Measurements from ENCODE around the gene MET. TPM values are rescaled to one million over a fixed set of nuclear protein-coding genes. Genes with fewer than 3 reads are reported as not detected.
A peak's percentile ranks its signal among the peaks of the same experiment; 100 is the strongest.
"Not testable (repeated sequence)": the region's sequence is repeated elsewhere in the genome, so short reads cannot be mapped to it uniquely, and the experiment has no call there.

The MET gene
- total RNA-seq, 1 experiment from 2014 or later, result 62.1 TPM

DNA sequence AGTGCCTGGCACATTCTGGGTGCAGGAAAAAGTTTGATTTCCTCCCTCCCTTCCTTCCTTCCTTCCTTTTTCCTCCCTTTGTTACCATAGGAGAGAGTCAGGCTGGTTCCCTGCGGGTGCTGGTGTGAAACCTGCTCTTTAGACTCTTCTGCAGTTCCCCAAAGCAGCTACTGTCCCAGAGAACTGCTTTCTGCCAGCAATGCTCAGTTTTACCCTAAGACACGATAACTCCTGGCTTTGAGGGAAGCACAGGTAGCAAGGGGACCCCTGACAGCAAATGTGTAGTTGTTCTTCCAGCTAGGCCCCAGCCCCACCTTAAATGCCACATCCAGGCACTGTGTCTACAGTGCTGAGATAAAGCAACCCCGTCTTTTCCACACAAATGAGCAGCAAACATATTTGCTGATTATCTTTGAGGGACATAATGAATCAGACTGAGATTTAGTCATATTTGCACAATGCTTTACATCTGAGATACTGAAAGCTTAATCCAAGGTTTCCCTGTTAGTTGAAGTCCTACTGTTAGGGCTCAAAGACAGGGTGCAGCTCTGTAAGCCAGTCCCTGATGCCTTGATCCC lies 55.5 kb downstream of the MET start:
- DNase-seq (ENCODE audit: low read depth), result no peak

DNA sequence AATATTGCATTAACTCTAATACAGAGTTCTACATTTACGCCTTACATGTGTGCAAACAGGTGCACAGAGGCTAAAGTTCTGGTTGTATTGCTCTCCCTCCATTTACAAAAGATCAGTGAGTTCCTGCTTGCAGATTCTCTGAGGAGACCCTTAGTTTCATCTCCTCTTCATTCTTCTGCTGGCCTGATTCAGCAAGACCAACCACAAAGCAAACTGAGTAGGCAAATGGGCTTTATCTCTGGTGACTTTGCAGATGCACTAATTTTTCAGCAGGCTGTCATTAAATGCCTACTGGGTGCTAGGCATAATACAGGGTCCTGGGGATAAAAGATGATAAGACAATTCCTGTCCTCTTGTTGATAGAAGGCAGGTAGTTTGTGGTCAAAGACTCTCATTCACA lies 56.4 kb downstream of the MET start:
- no peak for DNase-seq (ENCODE audit: low read depth)

DNA sequence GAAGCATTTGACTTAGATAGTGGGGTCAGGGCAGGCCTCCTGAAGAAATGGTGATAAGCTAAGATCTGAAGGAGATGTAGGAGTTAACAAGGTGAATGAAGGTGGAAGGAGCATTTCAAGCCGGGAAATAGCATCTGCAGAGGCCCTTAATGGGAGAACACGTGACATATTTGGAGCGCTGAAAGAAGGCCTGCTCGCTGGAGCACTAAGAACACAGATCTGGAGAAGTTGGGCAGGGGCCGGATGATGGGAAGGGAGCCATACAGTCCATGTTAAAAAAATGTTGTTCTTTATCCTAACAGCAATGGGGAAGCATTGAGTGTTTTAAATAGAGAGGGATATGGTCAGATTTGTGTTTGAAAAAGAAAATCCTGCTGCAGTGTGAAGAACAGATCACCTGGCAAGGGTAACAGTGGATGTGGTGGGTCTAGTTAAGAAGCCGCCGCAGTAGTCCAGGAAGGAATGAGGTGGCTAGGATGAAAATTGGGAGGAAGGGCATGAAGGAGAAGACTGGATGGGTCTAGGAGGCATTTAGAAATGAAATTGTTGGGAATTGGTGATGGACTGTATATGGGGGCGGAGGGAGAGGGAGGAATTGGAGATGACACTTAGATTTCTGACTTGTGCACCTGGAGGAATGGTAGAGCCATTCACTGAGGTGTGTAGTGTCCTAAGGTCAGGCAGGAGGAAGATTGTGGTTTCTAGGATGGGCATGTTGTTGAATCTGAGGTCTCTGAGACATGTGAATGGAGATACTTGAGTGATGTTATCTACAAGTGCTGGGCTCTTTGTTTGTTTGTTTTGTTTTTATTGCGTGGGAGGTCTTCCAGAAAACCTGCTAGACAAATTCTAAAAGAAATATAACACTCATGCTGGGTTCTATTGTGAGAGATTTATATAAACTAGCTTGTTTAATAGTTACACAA lies 58.4 kb downstream of the MET start:
- no peak for DNase-seq (ENCODE audit: low read depth)

DNA sequence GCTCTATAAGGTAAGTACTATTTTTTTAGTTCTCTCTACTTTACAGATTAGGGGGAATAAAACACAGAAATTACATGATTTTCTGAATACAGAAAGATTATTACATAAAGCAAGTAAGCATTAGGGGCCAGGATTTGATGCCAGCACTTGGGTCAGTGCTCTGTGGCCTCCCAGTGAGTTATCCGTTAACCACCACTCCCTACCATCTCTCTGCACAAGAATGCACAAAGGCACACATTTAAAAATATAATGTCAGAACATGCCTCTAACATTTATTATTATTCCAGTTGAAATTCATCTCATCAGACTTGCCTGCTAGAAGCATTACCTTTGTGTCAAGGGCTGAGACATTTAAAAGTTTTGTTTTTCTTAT lies 59.0 kb downstream of the MET start:
- DNase-seq (ENCODE audit: low read depth), result no peak

DNA sequence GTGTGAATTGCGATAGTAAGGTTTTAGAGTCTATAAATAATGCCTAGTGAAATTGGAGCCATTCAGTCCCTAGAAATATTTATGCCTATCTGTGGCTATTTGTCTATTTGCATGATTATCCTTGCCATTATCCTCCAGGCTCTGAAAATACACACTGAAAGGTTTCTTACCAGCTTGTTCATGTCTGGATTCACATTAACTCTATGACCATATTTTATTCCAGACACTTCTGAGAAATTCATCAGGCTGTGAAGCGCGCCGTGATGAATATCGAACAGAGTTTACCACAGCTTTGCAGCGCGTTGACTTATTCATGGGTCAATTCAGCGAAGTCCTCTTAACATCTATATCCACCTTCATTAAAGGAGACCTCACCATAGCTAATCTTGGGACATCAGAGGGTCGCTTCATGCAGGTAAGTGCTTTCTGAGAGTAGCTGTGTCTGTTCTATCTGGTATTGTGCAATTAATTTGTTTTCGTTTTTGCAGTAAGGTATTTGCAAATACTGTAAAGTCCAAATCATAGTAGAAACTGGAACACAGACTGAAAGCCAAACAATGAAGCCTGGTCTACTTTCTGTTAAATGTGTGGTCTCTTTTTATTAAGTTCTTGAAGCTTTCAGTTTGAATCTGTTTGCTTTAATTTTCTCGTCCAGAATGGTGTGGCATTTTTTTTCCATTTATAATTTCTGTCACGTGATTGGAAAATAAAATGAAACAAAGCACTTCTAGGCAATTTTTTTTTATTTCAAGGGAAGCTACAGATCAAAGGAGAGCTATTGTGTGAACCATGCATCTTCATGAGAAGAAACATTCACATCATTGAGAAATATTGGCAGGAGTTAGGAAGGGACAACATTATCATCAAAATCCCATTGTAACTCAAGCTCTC lies 59.7 kb downstream of the MET start:
- DNase-seq (ENCODE audit: low read depth), result no peak

DNA sequence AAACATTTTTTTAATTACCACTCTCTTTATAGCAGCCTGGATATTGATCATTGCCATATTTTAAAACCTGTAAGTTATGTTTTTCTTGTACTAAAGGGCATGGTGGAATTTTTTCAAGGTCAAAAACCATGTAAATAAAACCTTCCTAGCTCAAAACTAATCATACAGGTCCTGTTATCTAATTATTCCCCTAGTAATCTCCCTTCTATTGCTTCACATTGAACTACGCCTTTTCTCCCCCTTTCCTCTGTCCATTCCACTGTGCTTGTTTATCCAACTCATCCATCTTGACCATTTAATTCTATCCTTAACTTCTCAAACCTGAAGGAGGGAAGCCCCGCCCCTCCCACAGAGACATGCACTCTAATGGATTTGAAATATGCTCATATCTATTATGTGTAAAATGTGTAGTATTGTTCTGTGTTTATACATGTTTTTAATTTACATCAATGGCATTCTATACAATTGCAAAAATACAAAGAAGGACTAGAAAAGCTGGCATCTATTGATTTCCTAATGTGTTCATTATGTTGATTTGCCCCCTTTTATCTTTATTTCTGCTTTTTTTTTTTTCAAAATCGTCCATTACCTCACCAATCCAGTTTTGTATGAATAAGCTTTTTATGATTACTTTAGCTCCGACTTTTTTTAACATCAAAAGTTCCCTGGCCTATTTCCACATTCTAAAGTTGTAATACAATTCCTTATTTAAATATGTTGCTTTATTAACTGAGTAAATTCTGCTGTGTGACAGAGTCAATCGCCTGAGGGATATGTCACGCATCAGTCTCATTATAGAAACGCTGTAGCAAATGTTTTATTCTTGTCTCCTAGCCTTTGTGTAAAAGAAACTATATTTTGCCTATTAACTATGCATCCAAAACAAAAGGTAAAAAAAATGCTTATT lies 61.0 kb downstream of the MET start:
- DNase-seq (ENCODE audit: low read depth), result no peak

DNA sequence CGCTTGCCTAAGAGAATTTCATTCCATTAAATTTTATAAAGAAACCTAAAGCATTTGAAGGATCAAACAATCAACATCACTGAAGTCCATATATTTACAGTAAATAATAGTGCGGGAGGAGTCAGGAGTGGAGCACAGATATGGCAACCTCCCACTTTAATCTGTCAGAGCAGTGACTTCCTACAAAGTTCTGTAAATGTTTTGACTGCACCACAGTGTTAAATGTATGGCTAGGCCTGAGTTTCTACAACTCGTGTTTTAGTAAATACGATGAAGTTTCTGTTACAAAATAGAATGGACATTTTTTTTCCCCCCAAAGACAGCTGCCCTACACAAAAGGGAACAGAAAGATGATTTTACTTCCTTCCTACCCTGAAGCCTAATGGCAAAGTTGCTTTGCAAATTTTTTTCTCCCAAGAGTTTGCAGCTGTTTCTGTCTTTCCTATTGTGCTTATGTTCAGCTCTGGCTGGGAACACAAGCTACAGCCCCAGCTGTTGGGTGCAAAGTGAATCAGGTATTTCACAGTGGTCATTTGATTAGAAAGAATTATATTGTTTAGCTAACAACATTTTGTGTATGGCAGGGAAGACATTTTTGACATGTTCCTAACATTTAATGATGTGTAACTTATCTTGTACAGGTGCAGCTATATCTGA lies 62.1 kb downstream of the MET start:
- no peak for DNase-seq (ENCODE audit: low read depth)

DNA sequence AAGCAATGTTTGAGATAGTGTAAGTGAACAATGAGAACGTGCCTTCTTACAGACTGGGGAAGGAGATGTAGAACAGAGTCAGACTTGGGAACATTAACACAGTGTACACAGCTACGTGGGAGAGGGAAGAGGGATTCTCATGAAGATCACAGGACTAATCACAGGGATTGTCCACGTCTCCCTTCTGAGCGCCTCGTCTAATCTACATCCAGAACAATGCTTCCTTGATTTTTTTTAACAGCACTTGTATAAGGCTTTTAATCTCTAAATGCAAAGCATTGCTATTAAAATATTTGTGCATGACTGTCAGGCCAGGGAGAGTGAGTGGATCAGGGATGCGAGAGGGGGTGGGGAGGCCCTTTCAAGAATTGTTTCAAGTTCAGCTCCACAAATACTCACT lies 62.7 kb downstream of the MET start:
- DNase-seq (ENCODE audit: low read depth), result no peak

DNA sequence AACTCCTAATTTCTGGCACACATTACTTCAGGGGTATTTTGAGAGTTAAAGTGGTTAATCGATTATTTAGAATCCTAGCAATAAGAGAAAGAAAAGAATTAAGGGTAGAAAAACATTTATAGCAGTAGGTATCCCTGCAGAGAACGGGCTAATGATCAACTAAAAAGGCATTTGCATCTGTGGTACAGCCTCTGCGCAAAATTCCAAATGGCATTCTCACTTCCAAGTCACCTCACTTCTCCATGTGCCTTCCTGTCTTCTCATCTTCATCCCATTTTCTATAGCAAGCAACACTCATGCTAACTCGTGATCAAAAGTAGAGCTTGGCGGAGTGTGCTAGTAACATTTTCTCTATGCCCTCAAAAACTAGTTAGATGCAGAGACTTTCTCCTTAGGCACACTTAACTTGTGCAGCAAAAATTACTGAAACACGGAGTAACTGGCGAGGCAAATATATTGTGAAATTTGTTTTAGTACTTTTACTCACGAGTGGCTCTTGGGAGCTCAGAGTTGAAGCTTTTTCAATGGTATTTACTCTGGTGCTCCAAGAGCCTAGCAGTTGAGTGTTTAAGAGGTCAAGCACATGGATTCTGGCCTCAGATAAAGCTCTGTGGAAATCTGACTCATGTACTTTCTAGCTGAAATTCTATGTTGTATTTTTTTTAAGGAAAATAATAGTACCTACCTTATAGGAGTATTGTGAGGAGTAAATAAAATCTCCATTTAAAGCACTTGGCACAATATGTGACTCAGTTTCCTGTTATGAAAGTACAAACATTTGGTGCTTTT lies 65.1 kb downstream of the MET start:
- no peak for DNase-seq (ENCODE audit: low read depth)

DNA sequence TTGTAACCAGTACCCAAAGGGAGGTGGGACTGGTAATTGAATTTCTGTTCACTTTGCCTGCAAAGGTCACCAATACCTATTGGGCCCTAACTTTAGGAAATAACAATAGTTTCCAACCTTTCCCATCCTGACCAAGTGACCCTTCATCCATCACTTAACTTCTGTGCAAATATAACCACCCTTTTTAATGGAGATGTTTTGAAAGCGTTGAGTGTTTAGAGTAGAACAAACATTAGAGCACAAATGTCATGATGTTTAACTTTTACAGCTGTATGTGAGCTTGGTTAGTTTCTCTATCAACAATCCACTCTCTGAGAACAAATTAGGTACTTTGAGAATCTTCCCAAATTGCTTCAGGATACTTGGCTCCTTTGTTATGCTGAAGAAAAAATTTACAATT lies 66.4 kb downstream of the MET start:
- no peak for DNase-seq (ENCODE audit: low read depth)

DNA sequence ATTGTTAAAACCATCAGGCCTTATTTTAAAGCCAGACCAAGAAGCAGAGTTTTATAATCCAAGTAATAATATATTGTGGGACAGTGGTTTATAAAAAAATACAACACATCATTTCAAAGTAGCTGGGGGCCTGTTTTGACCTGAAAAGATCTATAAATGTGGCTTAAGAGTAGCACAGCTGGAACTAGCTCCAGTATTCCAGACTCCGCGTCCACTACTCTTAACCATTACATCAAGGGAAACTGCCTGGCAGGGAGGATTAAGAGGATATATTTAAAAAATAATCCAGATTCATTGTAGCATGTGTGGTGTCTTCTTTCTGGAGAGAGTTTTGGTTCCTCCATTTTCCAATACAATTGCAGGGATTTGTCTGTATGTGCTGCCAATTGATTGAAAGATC lies 67.3 kb downstream of the MET start:
- no peak for DNase-seq (ENCODE audit: low read depth)

DNA sequence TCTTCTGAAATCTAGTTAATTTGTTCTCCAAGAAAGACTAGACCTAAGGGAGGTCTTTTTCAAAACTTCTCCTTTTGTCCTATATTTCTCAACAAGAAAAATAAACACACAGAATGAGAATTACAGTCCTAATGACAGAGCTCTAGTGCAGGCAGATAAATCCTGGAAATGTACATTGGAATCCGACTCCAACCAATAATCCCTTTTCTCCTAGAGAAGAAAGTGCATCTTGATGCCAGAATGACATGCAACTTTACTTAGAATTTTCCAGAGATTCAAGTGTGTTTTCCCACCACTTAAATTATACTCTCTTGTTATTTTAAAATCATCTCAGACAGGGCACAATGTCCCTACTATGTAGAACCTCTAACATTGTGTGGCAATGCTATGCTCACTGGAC lies 68.2 kb downstream of the MET start:
- DNase-seq (ENCODE audit: low read depth), result no peak

DNA sequence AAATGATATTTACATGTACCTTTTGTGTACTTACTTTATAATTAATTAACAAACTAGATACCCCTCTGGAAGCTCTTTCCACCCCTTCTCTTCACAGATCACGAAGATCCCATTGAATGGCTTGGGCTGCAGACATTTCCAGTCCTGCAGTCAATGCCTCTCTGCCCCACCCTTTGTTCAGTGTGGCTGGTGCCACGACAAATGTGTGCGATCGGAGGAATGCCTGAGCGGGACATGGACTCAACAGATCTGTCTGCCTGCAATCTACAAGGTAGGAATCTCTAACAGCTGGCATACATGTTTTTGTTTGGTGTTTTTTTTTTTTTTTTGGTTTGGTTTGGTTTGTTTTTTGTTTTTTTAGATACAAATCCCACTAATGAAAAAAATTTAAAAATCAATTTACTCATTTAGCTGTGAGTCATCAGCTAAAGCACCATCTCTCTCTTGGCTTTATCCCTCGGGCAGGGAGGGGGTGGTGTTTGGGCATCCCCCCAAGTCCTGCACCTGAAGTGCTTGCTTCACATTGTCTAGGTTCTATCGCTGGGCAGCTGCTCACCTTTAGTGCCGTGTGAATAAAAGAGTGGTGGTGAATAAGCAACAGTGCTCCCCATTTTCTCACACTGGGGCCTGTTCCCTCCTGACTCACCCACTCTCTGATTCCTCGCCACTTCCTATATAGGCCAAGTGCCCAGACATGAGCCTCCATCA lies 68.9 kb downstream of the MET start:
- no peak for DNase-seq (ENCODE audit: low read depth)

DNA sequence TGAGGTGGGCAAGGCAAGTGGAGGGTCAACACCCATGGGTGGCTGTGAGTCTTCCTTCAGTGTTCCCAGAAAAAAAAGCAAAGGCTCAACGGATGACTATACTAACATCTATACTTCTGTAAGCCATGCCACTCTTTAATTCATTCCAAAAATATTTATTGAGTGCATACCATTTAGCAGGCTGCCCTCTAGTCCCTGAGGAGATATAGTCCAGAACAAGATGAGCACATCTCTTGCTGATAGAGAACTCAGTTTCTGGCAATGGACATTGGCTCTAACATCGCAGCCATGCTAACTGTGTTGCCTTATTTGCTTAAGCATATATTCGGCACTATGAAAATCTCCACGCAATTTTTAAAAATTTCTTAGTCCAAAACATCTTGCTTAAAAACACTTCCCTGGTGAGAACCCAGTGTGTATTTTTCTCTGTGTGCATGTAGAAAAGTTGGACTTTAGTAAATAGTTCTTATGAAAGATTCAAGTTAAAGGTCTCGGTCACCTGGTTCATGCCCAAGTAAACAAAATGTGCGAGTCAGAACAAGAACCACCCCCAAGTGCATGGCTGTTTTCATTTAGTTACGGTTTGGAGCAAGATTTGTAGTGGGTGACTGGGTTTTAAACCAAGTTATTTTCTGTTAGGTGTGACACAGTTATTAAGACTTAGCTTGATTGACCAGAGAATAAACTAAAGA lies 69.8 kb downstream of the MET start:
- DNase-seq (ENCODE audit: low read depth), result peak; percentile 54

DNA sequence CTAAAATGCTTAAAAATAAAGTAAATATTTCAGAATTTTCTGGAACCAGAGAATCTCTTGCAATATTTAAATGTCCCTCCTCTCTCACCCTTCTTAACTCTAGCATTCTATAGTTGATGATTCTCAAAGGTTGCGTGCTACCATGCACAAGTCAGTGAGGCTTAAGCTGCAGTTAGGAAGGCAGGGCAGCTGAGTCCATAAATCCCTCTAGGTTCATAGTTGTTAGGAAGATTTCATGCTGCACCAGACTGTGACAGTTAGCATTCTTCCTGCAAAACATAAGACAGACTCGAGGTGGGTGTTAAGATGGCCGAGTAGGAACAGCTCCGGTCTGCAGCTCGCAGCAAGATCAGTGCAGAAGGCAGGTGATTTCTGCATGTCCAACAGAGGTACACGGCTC lies 70.6 kb downstream of the MET start:
- no peak for DNase-seq (ENCODE audit: low read depth)

DNA sequence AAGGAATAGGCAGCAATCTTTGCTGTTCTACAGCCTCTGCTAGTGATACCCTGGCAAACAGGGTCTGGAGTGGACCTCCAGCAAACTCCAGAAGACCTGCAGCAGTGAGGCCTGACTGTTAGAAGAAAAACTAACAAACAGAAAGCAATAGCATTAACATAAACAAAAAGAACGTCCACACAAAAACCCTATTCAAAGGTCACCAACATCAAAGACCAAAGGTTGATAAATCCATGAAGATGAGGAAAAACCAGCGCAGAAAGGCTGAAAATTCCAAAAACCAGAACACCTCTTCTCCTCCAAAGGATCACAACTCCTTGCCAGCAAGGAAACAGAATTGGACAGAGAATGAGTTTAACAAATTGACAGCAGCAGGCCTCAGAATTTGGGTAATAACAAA lies 71.8 kb downstream of the MET start:
- not testable (repeated sequence) for DNase-seq (ENCODE audit: low read depth)

DNA sequence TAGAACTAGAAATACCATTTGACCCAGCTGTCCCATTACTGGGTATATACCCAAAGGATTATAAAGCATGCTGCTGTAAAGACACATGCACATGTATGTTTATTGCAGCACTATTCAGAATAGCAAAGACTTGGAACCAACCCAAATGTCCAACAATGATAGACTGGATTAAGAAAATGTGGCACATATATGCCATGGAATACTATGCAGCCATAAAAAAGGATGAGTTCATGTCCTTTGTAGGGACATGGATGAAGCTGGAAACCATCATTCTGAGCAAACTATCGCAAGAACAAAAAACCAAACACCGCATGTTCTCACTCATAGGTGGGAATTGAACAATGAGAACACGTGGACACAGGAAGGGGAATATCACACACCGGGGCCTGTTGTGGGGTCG lies 74.4 kb downstream of the MET start:
- not testable (repeated sequence) for DNase-seq (ENCODE audit: low read depth)

DNA sequence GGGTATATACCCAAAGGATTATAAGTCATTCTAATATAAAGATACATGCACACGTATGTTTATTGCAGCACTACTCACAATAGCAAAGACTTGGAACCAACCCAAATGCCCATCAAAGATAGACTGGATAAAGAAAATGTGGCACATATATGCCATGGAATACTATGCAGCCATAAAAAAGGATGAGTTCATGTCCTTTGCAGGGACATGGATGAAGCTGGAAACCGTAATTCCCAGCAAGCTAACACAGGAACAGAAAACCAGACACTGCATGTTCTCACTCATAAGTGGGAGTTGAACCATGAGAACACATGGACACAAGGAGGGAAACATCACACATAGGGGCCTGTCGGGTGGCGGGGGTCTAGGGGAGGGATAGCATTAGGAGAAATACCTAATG lies 79.1 kb downstream of the MET start:
- not testable (repeated sequence) for DNase-seq (ENCODE audit: low read depth)

Data from RPMI7951 (cell line).